Activated CD8-positive, alpha-beta T cell treated with anti-CD3 and anti-CD28 coated beads, Interleukin-2, amount 10 ng/mL, durations not matched to agents 7 days and 5 days (primary cell): ENCODE results near the gene EPHA2. TPM values are rescaled to one million over a fixed set of nuclear protein-coding genes. Genes with fewer than 3 reads are reported as not detected.

Experiments
- ATAC-seq: fragments of 150-1000 bp; cut with Tn5 transposase; one replicate; pipeline ENCODE4 v1.10.0; 2021; ENCODE audit warnings: moderate library complexity
- CTCF ChIA-PET: fragments of 350-600 bp; sonication (Branson Sonifier 250); formaldehyde crosslinking; loops from one replicate; lab custom pipeline; 2021; ENCODE audit warnings: antibody characterized with exemption; lab: Charles Lee
- POLR2A ChIA-PET: fragments of 350-600 bp; sonication (Branson Sonifier 250); formaldehyde crosslinking; loops from one replicate; lab custom pipeline; 2021; ENCODE audit warnings: antibody characterized with exemption; lab: Charles Lee
- DNase-seq: peaks from one replicate; pipeline ENCODE4 v3.0.0-alpha.2; 2020
- H3K27ac Mint-ChIP-seq: one replicate; pipeline ENCODE4 v1.8.0; 2021; ENCODE audit warnings: mild to moderate bottlenecking, mixed read lengths
- H3K27me3 Mint-ChIP-seq: one replicate; pipeline ENCODE4 v1.8.0; 2021; ENCODE audit warnings: low read depth, mixed read lengths
- H3K36me3 Mint-ChIP-seq: one replicate; pipeline ENCODE4 v1.8.0; 2021; ENCODE audit warnings: low read depth, mixed read lengths
- H3K4me1 Mint-ChIP-seq: one replicate; pipeline ENCODE4 v1.8.0; 2021; ENCODE audit warnings: low read depth, mixed read lengths
- H3K4me3 Mint-ChIP-seq: one replicate; pipeline ENCODE4 v1.8.0; 2021; ENCODE audit warnings: mild to moderate bottlenecking, mixed read lengths
- H3K9me3 Mint-ChIP-seq: one replicate; pipeline ENCODE4 v1.8.0; 2022; ENCODE audit warnings: mixed read lengths; ENCODE audit not compliant: insufficient read depth
- total RNA-seq, 2 experiments: library from RNA; stranded (reverse); gene quantifications; one replicate each; pipeline ENCODE4 v1.2.3, GENCODE V29; 2021

EPHA2 gene
- total RNA-seq, 2 experiments from 2014 or later: not detected

GRCh38 chr1:16153096-16153998 lies 2.5 kb downstream of the EPHA2 start:
- no peak for DNase-seq
- no peak for ATAC-seq
- H3K36me3 Mint-ChIP-seq: no peaks in the 10 kb centered on the region
- H3K27me3 Mint-ChIP-seq: peaks cover 42% of the 10 kb centered on the region
- peaks cover 47% of the 10 kb centered on the region for H3K4me1 Mint-ChIP-seq
- no peak overlapping the region for H3K4me3 Mint-ChIP-seq
- POLR2A ChIA-PET: no interaction called here
- no peak overlapping the region for H3K27ac Mint-ChIP-seq
- H3K9me3 Mint-ChIP-seq: no peaks in the 10 kb centered on the region
- CTCF ChIA-PET: interaction anchor here (1.1 to 1.6 kb wide), 3 partner anchors 71 to 80 kb away, joined by 3 to 5 read pairs (median 4); partner anchors contain the start of gene FAM131C

GRCh38 chr1:16152481-16153087 lies 3.3 kb downstream of the EPHA2 start:
- POLR2A ChIA-PET: no interaction called here
- Mint-ChIP-seq H3K36me3 (no peaks in the 10 kb centered on the region), H3K27me3 (peaks cover 36% of the 10 kb centered on the region), H3K9me3 (no peaks in the 10 kb centered on the region), H3K4me1 (peaks cover 39% of the 10 kb centered on the region), H3K27ac (no peak overlapping the region), H3K4me3 (no peak overlapping the region)
- DNase-seq (no peak), ATAC-seq (no peak)
- CTCF ChIA-PET: interaction anchor here (1.1 kb wide), 1 partner anchor 70 kb away, joined by 3 read pairs; no protein-coding TSS in a partner anchor

GRCh38 chr1:16151995-16152384 lies 3.9 kb downstream of the EPHA2 start:
- Mint-ChIP-seq H3K4me1 (peaks cover 33% of the 10 kb centered on the region), H3K4me3 (no peak overlapping the region), H3K36me3 (no peaks in the 10 kb centered on the region), H3K27me3 (peaks cover 33% of the 10 kb centered on the region), H3K9me3 (no peaks in the 10 kb centered on the region), H3K27ac (no peak overlapping the region)
- ATAC-seq (no peak), DNase-seq (no peak)
- CTCF ChIA-PET: no interaction called here
- POLR2A ChIA-PET: no interaction called here

DNA sequence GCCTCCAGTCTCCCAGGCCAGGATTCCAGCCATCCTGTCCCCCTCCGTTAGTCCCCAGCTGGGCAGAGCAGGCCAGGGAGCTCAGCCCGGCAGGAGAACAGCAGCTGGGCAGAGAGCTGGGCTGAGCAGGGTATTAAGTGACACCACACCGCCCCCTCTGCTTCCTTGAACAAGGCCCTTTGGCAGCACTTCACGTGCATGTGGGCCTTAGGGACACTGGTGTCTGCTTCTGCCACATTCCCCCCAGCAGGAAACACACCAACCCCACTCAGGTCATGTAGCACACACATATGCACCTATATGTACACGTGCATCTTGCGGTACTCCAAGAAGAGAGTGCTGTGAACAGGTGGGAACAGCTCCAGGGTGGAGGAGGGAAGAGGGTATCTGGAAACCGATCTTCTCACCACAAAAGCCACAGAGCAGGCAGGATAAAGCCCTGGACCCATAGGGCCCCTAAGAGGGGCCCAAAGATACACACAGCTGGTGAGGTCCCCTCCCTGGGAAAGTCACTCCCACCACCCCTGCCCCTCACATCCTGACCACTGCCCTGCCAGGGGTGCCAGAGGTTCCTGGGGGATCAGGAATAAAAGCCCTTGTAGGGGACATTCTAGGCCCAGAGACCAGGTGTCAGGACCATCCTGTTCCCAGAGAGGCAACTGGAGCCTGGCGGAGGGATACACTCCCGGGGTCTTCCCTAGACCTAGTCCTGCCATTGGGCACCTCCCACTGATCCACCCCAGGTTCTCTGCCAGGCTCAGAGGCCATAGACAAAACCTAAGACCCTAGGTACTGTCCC lies 4.5 kb downstream of the EPHA2 start:
- Mint-ChIP-seq H3K36me3 (no peaks in the 10 kb centered on the region), H3K9me3 (no peaks in the 10 kb centered on the region), H3K27me3 (peaks cover 27% of the 10 kb centered on the region), H3K27ac (no peak overlapping the region), H3K4me3 (no peak overlapping the region), H3K4me1 (peaks cover 29% of the 10 kb centered on the region)
- no peak for ATAC-seq
- POLR2A ChIA-PET: no interaction called here
- DNase-seq: no peak
- CTCF ChIA-PET: interaction anchor here (0.8 to 1.3 kb wide), 3 partner anchors 69 to 72 kb away, joined by 3 to 4 read pairs (median 3); no protein-coding TSS in a partner anchor

DNA sequence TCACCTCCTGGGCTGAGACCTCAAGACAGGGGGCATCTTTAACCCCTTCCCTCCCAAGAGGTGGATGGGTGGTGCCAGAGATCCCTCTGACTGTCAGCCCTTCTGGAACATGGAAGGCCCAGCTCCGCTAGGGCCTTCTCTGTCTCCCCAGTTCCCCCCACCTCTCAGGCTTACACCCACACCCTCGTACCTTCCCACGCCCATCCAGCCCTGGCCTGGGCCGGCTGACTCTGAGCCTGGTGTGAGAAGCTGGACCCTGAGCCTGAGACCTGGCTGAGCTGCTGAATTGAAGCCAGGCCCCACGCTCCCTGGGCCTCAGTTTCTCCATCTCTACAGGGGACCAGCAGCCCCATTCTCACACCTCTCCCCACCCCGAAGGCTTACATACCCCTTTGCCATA lies 5.4 kb downstream of the EPHA2 start:
- peaks cover 28% of the 10 kb centered on the region for H3K4me1 Mint-ChIP-seq
- ChIA-PET CTCF (interaction anchor here (0.8 to 1.3 kb wide), 3 partner anchors 68 to 71 kb away, joined by 3 to 4 read pairs (median 3); no protein-coding TSS in a partner anchor), POLR2A (no interaction called here)
- no peaks in the 10 kb centered on the region for H3K36me3 Mint-ChIP-seq
- no peak overlapping the region for H3K4me3 Mint-ChIP-seq
- DNase-seq (no peak), ATAC-seq (no peak)
- H3K27ac Mint-ChIP-seq: no peak overlapping the region
- H3K27me3 Mint-ChIP-seq: peaks cover 21% of the 10 kb centered on the region
- no peaks in the 10 kb centered on the region for H3K9me3 Mint-ChIP-seq

GRCh38 chr1:16149702-16150488 lies 6.0 kb downstream of the EPHA2 start:
- ChIA-PET POLR2A (no interaction called here), CTCF (interaction anchor here (1.1 to 1.3 kb wide), 2 partner anchors 69 to 71 kb away, joined by 3 read pairs; no protein-coding TSS in a partner anchor)
- Mint-ChIP-seq H3K4me3 (no peak overlapping the region), H3K36me3 (no peaks in the 10 kb centered on the region), H3K27me3 (peaks cover 18% of the 10 kb centered on the region), H3K27ac (no peak overlapping the region), H3K9me3 (no peaks in the 10 kb centered on the region), H3K4me1 (peaks cover 23% of the 10 kb centered on the region)
- DNase-seq (no peak), ATAC-seq (no peak)

GRCh38 chr1:16149146-16149545 lies 6.7 kb downstream of the EPHA2 start:
- Mint-ChIP-seq H3K36me3 (no peaks in the 10 kb centered on the region), H3K4me3 (no peak overlapping the region), H3K9me3 (no peaks in the 10 kb centered on the region), H3K27me3 (peaks cover 15% of the 10 kb centered on the region), H3K4me1 (peaks cover 17% of the 10 kb centered on the region), H3K27ac (no peak overlapping the region)
- ChIA-PET CTCF (interaction anchor here (1.1 kb wide), 1 partner anchor 70 kb away, joined by 3 read pairs; no protein-coding TSS in a partner anchor), POLR2A (interaction anchor here (0.9 kb wide), 1 partner anchor 918 kb away, joined by 3 read pairs; no protein-coding TSS in a partner anchor)
- ATAC-seq: no peak
- no peak for DNase-seq

DNA sequence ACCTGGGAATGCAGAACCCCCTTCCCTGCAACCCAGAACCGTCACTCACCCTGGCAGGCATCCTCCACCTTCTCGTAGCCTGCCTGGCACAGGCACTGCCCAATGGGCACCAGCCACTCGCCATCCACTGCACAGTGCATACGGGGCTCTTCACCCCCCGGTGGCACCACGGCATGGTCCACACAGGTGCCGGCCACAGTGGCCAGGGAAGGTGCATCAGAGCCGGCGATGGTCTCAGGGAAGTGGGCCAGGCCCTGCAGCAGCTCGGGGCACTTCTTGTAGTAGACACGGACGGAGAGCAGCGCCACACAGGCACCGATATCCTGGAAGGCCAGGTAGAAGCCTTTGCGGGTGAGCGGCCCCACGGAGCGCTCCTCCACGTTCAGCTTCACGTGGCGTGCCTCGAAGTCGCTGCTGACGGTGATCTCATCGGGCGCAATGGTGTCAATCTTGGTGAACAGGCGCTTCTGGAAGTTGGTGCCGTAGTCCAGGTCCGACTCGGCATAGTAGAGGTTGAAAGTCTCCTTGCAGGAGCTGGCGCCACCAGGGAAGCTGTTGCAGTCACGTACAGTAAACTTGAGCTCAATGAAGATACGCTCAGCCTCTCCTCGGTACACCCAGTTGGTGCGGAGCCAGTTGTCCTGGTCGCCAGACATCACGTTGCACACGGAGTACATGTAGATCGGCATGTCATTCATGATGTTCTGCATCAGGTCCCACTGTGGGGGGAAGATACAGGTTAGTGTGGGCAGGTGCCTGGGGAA lies 7.4 kb downstream of the EPHA2 start:
- DNase-seq (no peak), ATAC-seq (no peak)
- H3K36me3 Mint-ChIP-seq: no peaks in the 10 kb centered on the region
- H3K9me3 Mint-ChIP-seq: no peaks in the 10 kb centered on the region
- H3K27ac Mint-ChIP-seq: no peak overlapping the region
- H3K27me3 Mint-ChIP-seq: peaks cover 11% of the 10 kb centered on the region
- H3K4me3 Mint-ChIP-seq: no peak overlapping the region
- H3K4me1 Mint-ChIP-seq: peaks cover 15% of the 10 kb centered on the region
- POLR2A ChIA-PET: interaction anchor here (0.9 kb wide), 1 partner anchor 917 kb away, joined by 3 read pairs; no protein-coding TSS in a partner anchor
- CTCF ChIA-PET: interaction anchor here (1.3 kb wide), 1 partner anchor 66 kb away, joined by 3 read pairs; no protein-coding TSS in a partner anchor

- Mint-ChIP-seq H3K4me3 (no peak overlapping the region), H3K9me3 (no peaks in the 10 kb centered on the region), H3K36me3 (no peaks in the 10 kb centered on the region), H3K4me1 (peaks cover 15% of the 10 kb centered on the region), H3K27me3 (peaks cover 9% of the 10 kb centered on the region), H3K27ac (no peak overlapping the region)
- ATAC-seq (no peak), DNase-seq (no peak)
- POLR2A ChIA-PET: no interaction called here
- CTCF ChIA-PET: interaction anchor here (1.3 kb wide), 1 partner anchor 65 kb away, joined by 3 read pairs; no protein-coding TSS in a partner anchor
These were observed 8.5 kb downstream of the EPHA2 start for GRCh38 chr1:16147156-16147926.
